Suppressor macrophage treated with lipopolysaccharide for 4 hours (primary cell): Measurements from ENCODE around the gene KRTAP5-4.
A peak's percentile ranks its signal among the peaks of the same experiment; 100 is the strongest.
"Not testable (repeated sequence)": the region's sequence is repeated elsewhere in the genome, so short reads cannot be mapped to it uniquely, and the experiment has no call there.

Experiments used
- DNase-seq: peaks from one replicate; pipeline ENCODE4 v3.0.0-alpha.2; 2020

KRTAP5-4 gene

DNA sequence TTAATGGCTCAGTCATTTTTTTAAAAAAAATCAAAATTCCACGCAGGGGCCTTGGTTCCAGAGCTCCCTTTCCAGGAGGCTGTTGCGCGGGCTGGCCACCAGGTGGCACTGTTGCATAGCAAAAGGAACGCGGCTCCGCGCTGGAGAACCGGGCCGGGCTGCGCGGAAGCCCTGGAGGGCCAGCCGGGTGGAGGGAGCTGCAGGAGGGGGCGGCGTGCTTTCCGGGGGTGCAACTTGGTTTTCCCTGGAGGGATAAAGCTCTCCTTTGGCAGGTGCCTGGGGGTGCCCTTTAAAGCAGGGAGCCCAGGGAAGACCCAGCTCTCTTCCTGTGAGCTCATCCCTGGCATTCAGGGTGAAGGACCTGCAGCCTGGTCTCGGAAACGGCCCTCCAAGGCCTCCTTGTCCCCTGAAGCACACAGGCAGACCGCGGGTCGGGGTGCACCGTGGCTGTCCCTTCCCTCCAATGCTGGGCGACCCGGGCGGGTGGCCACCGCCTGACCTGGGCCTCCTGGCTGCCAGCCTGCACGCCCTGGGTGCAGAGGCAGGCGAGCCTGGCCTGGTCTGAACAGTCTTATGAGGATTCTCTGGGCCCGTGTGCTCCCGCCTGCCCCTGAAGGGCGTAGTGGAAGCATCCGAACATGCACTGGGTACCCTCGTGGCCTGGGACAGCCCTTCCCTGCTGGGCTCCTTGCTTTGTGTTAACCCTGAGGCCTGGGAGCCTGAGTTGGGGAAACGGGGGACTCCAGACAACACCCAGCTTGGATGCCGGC lies 31.0 kb upstream of the KRTAP5-4 start:
- DNase-seq: peak; percentile 79

DNA sequence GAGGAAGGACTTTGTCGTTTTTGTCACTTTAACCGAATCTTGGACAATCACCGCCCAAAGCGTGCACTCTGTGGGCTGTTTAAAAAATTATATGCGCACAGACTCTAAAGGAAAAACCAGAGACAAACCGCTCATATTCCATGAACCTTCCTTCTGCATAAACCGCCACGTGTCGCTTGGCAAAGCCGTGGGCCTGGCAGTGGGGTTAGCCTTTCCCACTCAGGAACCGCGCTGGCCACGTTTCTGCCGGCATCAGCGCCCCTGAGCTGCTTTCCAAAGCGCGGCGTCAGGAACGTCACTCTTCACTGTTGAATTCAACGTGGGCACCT lies 30.5 kb upstream of the KRTAP5-4 start:
- DNase-seq: no peak

DNA sequence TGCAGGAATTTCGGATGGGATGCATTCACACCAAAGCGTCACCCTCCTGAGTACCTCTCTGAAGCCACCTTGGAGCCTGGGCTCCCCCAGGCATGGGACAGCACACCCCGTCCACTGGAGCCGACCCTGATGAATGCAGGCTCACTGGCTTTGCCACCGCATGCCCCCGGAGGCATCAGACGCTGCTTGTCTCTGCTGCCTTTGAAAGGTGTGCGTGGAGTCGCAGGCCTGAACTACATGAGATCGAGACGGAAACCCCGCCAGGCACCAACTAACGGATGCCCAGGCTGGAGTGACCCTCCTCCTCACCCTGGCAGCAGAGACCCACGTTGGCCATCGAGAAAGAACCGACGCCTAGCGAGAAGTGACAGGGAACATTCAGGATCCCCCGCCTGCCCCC lies 30.1 kb upstream of the KRTAP5-4 start:
- DNase-seq: no peak

DNA sequence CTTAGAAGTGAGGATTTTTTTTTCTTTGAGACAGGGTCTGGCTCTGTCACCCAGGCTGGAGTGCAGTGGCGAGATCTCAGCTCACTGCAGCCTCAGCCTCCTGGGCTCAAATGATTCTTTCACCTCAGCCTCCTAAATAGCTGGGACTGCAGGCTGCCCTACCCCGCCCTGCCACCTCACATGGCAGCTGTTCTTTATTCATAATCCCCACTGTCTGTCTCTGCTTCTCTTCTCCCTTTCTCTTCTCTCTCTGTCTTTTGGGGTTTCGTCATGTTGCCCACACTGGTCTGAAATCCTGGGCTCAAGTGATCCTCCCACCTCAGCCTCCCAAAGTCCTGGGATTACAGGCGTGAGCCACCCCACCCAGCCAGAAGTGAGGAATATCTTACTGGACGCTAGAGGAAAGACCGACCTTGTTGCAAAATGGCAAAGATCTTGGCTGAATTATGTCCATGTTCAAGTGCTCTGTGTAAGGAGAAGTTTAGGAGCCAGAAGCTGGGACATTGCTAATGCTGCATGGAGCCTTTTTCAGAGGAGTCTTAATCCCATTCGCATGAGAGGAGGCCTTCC lies 29.6 kb upstream of the KRTAP5-4 start:
- no peak for DNase-seq

DNA sequence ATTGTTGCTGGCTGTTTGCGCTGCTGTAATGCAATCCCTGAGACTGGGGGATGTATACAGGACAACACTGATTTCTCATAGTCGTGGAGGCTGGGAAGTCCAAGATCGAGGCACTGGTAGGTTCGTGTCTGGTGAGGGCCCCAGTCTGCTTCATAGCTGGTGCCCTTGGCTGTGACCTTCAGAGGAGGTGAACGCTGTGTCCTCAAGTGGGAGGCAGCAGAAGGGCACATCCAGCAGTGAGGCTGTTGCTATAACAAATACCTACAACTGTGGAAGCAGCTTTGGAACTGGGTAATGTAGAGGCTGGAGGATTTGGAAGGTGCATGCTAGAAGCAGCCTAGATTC lies 29.0 kb upstream of the KRTAP5-4 start:
- no peak for DNase-seq

DNA sequence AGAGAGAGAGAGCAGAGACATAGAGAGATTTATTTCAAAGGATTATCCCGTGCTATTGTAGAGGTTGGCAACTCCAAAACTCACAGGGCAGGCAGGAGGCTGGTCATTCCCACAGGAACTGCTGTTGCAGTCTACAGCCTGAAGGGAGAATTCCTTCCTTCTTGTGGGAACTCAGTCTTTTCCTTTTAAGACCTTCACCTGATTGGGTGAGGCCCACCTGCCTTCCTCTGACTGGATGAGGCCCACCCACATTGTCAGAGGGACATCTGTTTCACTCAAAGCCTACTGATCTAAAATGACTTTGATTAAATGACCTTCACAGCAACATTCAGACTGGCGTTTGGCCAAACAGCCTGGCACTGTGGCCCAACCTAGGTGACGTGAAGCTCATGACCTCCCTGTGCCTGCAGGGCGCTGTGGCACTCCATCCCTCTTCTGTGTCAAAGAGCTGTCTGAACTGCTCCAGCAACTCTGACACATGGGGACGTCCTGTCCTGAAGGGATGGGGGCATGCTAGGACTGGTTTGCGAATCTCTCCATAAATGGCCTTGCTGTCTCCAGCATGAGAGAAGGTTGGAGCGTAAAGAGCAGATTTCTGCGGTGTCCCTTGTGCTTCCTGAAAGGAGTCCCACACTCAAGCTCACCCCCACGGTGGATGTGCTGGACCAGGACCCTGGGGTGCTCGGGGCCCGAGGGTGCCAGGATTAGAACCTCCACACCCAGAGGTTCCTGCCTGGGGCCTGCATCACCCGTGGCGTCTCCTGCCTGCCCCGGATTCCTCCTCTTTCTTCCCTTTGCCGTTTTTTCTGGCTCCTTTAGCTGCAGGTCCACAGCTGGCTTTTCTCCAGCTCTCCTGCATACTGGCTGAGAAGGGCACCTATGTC lies 28.3 kb upstream of the KRTAP5-4 start:
- DNase-seq: no peak

DNA sequence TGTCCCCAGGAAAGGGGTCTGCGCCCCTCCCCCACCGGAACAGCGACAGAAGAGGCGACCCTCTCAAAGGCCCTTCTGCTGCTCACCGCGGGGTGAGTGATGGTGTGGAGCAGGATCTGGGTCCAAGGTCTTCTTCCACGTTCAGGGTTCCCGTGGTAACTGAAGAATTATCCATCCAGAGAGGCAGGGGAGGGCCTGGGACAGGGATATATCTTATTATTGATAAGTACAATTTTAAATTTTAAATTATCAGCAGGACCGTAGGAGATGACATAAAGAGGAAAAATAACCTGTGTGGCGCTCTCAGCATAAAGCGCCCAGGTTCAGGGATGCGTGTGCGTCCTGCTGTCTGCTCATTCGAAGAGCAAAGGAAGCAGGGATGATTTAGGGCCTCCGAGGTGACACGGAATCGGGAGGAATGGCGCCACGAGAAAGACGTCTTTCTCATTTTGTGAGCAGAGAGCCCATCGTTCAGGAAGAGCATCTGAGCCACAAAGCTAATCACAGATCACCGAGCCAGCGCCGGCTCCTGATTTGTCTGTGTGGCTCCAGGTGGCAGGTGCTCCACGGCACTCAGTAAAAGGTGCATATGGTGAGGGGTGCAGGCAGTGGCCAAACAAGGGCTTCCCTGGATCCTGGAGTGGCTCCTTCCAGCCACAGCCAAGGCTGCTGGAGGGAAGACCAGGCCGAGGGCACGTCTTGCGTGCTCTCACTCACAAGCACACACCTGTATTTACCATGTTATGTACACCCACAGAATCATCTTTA lies 26.9 kb upstream of the KRTAP5-4 start:
- DNase-seq: no peak

DNA sequence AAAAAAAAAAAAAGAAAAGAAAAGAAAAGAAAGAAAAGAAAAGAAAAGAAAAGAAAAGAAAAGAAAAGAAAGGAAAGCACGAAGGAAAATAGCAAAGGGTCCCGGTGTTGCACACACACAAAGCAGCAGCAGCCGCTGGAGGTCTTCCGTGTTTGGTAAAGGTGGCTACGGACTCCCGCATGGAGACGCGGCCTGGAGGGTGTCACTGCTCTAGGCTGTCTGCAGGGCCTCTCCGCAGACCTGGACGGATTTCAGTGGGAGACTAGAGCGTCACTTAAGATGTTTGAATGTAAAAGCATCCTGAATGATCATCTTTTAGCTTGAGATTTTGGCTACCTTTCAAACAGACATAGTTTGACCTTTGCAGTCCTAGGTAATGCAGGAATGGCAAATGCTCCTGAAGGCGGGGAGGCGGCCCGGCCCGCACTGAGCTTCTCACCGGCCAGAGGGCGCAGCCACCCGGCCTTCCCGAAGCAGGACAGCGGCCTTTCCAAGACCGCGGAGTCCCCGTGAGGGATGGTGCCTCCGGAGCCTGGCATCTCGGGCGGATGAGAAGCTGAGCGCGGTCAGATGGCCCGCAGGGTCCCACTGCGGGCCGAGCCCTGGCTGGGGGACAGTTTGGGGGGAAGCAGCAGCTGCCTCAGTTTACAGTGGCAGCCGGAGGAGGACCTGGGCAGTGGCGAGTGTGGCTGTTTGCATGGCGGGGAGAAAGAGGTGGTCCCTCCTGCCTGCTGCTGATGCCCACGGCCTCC lies 26.1 kb upstream of the KRTAP5-4 start:
- no peak for DNase-seq

DNA sequence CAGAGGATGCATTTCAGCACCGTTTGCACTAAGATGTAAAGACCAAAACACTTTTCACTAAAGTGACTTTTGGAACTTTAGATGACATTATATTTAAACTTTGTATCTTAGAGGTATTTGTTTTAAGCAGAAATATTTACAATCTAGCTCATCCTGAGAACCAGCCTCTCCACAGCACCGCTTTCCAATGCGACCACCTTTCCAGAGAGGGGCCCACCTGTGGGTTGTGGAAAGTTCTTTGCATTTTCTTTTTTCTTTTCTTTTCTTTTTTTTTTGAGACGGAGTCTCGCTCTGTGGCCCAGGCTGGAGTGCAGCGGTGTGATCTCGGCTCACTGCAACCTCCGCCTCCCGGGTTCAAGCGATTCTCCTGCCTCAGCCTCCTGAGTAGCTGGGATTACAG lies 24.6 kb upstream of the KRTAP5-4 start:
- DNase-seq: not testable (repeated sequence)

DNA sequence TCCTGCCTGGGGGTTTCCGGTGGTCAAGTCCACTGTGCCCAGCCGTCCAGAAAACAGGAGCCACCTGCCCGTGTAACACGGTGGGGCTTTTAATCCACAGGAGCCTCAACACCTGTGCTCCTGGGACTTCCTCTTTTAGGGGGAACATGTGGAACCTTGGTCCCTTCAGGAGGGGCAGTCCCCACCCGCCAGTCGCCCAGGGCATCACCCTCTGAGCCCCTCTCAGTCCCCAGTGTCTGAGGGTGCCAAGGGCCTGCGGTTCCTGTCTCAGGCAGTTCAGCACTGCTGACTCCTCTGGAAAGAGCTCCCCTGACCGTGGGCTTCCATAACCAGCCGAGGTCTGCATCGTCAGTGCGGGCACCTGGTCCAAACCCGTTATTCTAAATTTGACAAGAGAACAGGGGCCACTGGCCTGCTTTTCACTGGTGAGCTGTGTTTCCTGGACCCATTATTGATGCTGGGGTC lies 23.5 kb upstream of the KRTAP5-4 start:
- DNase-seq: no peak

DNA sequence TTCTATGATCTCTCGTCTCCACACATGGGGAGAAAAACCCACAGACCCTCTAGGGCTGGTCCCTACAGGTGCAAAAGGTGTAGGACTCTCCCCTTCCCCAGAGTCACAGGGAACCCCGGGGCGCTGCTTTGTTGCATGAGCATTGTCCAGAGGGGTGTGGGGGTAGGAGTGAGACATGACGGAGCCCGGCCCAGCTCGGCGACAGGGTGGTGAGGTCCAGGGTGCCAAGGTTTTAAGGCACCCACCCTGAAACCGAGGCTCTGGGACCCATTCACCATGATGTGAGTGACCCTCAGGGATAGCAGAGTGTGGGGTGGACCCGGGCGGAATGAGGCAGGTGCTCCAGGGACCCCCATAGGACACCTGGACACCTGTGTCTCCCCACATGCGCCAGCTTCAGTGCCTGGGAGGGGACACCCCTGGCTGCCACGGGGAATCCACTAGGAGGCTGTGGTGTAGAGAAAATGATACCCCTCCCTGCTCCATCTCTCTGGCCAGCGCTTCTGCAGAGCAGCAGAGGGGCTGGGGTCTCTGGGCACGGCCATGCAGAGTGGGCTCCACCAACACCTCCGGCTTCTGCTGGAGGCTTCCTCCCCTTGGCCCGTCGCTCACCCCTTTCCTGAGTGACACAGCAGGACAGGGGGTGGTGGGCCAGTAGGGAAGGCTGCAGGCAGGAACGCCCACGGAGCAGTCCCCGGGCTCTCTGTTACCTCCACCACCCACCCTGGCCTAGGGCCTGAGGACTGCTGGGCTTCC lies 22.8 kb upstream of the KRTAP5-4 start:
- DNase-seq: no peak

DNA sequence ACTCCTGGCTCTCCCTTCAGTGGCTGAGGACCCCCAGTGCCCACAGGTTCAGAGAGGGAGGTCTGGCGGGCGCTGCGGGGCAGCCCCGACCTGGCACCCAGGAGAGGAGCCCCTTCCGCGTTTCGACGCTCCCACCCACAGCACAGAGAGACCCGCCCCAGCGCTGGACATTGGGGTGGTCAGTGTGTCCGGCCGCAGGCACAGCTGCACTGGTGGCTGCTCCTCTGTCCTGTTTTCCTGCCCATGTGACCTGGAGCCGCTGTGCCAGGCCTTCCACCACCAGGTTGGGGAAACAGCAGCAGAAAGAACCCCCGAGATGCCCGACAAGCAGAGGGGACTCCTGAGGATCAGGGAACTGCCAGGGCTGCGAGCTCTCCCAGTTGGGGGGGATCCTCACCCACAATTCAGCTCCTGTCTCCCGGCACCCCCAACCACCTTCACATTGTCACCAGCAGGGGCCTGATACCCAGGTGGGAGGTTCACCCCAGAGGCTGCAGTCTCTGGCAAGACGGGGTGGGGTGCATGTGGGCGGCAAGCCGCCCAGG lies 21.3 kb upstream of the KRTAP5-4 start:
- DNase-seq: no peak

DNA sequence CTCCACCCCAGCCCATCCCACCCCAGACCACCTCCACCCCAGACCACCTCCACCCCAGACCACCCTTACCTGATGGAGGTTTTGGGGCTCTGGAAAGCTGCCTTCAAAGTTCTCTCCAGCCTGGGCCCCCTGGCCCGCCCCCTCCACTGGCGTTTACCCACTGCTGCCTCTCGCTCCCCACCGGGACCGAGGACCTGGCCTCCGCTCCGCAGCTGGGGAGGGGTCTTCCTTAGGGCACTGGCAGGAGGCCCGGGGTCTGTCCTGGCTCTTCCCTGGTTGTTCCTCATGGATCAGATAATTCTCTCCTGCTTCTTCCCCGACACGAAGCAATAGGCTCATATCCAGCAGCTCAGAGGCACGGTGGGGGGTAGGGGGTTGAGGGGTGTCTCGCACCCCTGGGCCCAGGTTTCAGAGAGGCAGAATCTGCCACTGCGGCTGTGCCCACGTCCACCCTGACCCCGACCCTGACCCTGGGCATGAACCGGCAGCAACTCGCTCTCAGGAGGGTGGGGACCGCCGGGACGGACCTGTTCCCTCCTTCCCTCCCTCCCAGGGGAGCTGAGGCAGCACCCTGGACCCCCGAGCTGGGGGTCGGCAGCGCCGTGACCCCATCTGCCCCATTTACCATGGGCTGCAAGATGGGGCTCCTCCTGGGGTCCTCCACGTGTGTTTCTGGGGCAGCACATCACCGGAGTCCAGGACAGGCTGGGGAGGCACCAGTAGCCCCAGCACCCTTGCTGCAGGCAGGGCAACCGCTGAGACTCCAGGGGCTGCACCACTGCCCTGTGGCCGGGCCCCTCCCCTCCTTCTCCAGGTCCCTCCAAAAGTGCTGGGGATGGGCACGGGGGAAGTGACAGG lies 20.6 kb upstream of the KRTAP5-4 start:
- no peak for DNase-seq

DNA sequence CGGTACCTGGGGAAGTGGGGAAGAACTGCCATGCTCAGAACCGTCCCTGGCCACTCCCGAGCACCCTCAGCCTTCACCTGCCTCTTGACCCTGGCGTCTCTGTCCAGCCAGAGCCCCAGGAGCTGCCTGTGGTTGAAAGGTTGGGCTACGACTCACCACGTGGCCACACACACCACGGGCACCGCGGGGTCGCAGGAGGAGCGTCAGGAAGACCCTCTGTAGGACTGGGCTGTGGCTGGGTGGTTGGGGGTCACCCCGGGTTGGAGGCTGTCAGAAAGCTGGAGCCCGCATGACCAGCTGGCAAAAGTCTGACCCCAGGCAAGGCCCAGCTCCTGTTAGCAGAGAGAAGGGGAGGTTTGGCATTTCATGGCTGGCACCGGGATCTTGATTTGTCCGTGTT lies 19.2 kb upstream of the KRTAP5-4 start:
- no peak for DNase-seq

DNA sequence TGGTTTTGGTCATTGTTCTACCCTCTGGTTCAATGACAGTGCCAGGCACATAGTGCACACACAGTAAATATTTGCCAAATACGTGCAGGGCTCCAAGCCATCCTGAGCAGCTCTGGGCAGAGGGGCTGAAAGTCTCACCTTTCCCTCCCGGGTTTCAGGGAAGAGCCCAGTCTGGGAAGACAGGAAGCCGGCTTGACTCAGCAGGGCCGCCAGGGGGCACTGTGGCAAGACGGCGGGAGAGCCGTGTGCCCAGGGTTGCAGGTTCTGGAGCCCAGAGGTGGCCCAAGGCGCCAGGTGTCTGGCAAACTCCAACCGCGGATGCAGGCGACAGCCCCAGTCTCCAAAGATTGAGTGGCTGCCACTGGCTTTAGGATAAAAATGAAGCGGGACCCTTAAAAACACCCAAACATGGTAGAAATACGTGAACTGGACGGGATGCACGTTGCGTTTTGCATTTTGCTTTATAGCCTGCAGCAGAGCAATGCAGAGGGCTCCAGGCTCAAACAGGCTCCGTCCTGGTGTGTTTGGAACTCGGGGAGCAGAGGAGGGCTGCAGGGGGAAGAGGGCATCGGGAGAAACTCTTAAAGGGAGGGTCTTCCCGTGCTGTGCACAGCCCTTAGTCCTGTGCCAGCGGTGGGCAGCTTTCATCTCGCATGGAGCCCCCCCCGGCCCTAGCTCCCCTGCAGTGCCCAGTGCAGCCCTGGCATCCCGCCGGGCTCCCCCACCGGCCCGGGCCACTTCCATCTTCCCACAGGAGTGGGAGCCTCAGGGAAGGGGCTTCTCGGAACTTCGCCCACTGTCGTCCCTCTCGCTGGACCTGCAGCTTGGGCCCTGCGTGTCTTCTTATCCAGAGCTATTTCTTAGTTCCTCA lies 18.4 kb upstream of the KRTAP5-4 start:
- DNase-seq: peak; percentile 50

DNA sequence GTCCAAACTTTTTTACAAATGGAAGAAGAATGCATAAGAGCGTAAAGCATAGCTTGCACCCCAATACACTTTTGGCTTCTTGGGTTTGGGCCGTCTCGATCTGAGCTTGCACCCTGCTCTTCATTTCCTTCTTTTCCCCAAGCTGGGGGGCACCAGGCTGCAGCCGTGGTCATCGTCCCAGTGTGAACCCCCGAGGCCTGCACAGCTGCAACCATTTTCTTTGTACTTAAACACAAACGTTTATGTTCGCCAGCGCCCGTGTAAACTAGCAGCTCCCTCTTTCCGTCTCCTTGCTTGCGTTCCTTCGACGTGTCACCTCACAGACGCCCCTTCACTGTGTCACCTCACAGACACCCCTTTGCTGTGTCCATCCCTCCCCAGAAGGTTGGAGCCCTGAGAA lies 17.7 kb upstream of the KRTAP5-4 start:
- no peak for DNase-seq

DNA sequence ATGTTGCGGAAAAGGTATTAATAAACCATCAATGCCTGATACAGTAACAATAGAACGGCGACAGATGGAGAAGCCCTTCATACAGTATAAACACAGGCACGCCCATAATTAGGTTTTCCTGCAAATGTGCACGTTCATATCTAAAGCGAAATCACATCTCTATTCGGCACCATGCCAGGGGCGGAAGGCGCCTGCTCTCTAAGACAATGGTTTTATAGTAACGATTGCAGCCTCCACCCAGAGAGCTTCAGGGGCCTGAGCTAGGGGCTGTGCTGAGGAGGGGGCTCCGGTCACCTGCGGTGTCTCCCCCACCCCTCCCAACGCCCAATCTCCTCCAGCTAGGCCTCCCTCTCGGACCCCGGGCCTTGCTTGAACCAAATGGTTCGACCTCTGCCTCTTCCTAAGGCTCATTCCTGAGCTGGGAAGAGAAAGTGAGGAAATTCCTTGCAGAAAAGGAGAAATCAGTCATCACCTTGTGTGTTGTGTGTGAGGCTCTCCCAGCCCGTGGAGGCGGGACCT lies 17.2 kb upstream of the KRTAP5-4 start:
- no peak for DNase-seq

DNA sequence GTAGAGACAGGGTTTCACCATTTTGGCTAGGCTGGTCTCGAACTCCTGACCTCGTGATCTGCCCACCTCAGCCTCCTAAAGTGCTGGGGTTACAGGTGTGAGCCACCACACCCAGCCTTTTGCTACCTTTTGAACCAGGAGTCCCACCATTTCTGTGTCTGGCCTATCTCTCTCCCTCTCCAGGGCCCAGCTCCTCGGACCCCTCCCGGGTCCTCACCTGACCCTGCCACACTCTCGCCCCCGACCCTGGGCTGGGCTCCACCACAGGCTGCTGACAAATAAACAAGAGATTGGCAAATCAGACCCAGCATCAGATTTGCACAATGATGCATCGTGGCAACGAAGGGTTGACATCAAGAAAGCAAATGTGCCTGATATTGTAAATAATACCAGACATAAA lies 16.4 kb upstream of the KRTAP5-4 start:
- no peak for DNase-seq

DNA sequence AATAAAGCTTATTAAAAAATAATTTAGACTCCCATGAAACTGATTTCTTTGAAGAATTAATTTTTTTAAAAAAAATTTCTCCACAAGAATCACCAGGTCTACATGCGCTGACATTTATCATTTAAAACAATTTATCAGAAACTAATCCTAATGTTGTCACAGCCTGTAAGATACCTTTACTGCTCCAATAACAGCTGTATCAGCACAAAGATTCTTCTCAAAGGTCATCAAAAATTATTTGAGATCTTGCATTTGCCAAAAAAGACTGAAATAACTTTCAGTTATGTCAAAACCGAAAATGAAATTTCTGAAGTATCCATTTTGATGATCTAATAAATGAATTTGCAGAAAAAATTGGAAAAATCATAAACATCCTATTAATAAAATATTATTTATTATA lies 15.7 kb upstream of the KRTAP5-4 start:
- no peak for DNase-seq
